Measurements from ENCODE around the gene EIF3D.

EIF3D gene

GRCh38 chr22:36563898-36564297, 34.9 kb upstream of the EIF3D start:
- TF ChIP-seq CTCF (IDR thresholded peaks at IDR 0.05; ENCODE audit: extremely low read depth, insufficient read depth, missing control alignments) = no peak
- no peak for DNase-seq (ENCODE audit: low spot score)
- in situ Hi-C loops (cut with MboI; ENCODE audit: low pct_unique_long_range_greater_than_20kb, low sequenced_read_pairs, unreplicated experiment) = no loop called here

GRCh38 chr22:36563444-36563843, 34.5 kb upstream of the EIF3D start:
- in situ Hi-C loops (cut with MboI; ENCODE audit: low pct_unique_long_range_greater_than_20kb, low sequenced_read_pairs, unreplicated experiment) = no loop called here
- TF ChIP-seq CTCF (IDR thresholded peaks at IDR 0.05; ENCODE audit: extremely low read depth, insufficient read depth, missing control alignments) = no peak
- DNase-seq (ENCODE audit: low spot score) = no peak

- no peak for TF ChIP-seq CTCF (IDR thresholded peaks at IDR 0.05; ENCODE audit: extremely low read depth, insufficient read depth, missing control alignments)
- in situ Hi-C loops (cut with MboI; ENCODE audit: low pct_unique_long_range_greater_than_20kb, low sequenced_read_pairs, unreplicated experiment) = no loop called here
- no peak for DNase-seq (ENCODE audit: low spot score)
These were observed 34.0 kb upstream of the EIF3D start for GRCh38 chr22:36563001-36563400.

GRCh38 chr22:36562261-36562835, 33.4 kb upstream of the EIF3D start:
- no peak for TF ChIP-seq CTCF (IDR thresholded peaks at IDR 0.05; ENCODE audit: extremely low read depth, insufficient read depth, missing control alignments)
- no peak for DNase-seq (ENCODE audit: low spot score)
- in situ Hi-C loops (cut with MboI; ENCODE audit: low pct_unique_long_range_greater_than_20kb, low sequenced_read_pairs, unreplicated experiment) = no loop called here

- in situ Hi-C loops (cut with MboI; ENCODE audit: low pct_unique_long_range_greater_than_20kb, low sequenced_read_pairs, unreplicated experiment) = no loop called here
- no peak for TF ChIP-seq CTCF (IDR thresholded peaks at IDR 0.05; ENCODE audit: extremely low read depth, insufficient read depth, missing control alignments)
- no peak for DNase-seq (ENCODE audit: low spot score)
These were observed 32.4 kb upstream of the EIF3D start for GRCh38 chr22:36561291-36561811.

GRCh38 chr22:36560001-36560400, 31.0 kb upstream of the EIF3D start:
- no peak for DNase-seq (ENCODE audit: low spot score)
- no peak for TF ChIP-seq CTCF (IDR thresholded peaks at IDR 0.05; ENCODE audit: extremely low read depth, insufficient read depth, missing control alignments)
- in situ Hi-C loops (cut with MboI; ENCODE audit: low pct_unique_long_range_greater_than_20kb, low sequenced_read_pairs, unreplicated experiment) = no loop called here
